K562 (cell line): ENCODE data around the gene AMBRA1. TPM values are rescaled to one million over a fixed set of nuclear protein-coding genes. Genes with fewer than 3 reads are reported as not detected.
A peak's percentile ranks its signal among the peaks of the same experiment; 100 is the strongest.

ENCODE experiments used
- ATAC-seq: fragments of 200-7000 bp; cut with Tn5 transposase; 3 replicates; pipeline ENCODE4 v1.9.1; 2020; ENCODE audit warnings: moderate library complexity
- BruUV-seq: library from RNA; stranded (reverse); fragments of 400-500 nt; replicated peaks from 2 replicates; lab custom pipeline; 2021; lab: Mats Ljungman, UMichigan
- CTCF ChIA-PET: fragments of 300-600 bp; formaldehyde crosslinking; extraction: SDS; loops from one replicate; lab custom pipeline; 2021; ENCODE audit warnings: low intra/inter-chr PET ratio; lab: Yijun Ruan, JAX
- POLR2A ChIA-PET: fragments of 300-600, 350-650 bp; sonication (Branson Sonifier 250); formaldehyde crosslinking; extraction: SDS; loops from one replicate; lab custom pipeline; 2021; ENCODE audit warnings: antibody characterized with exemption, inconsistent platforms; lab: Yijun Ruan, JAX
- DNase-seq, 4 experiments: peaks; one replicate each; pipeline versions ENCODE4 v3.0.0 to v3.0.0-alpha.2; 2011 to 2018; ENCODE audit warnings: low spot score in 3 of 4, mixed read lengths in 3 of 4; ENCODE audit errors: extremely low read depth in 1 of 4
- FAIRE-seq: peaks from 2 replicates; lab custom pipeline; 2011; peaks lifted over from hg19 to GRCh38; lab: Jason Lieb, UNC
- H2AFZ ChIP-seq: 2 replicates; pipeline ENCODE4 v1.6.0; 2011; ENCODE audit warnings: low read depth, low read length, control low read depth, inconsistent platforms
- H3K27ac ChIP-seq: fragments of 200-600 bp; 3 replicates; pipeline ENCODE4 v1.8.0; 2011; ENCODE audit warnings: low read depth, mild to moderate bottlenecking, control low read depth, inconsistent platforms, low read length, moderate library complexity, mixed read lengths; ENCODE audit errors: extremely low read depth
- H3K27me3 ChIP-seq, 2 experiments: fragments of 300-600 bp in 1 of 2; 2 replicates in 1 of 2; 3 replicates in 1 of 2; pipeline versions ENCODE4 v1.6.0 to v1.8.0; 2011; ENCODE audit warnings: inconsistent platforms in 2 of 2, low read length in 2 of 2, mild to moderate bottlenecking in 1 of 2, mixed read lengths in 1 of 2, moderate library complexity in 1 of 2; ENCODE audit not compliant: control insufficient read depth in 2 of 2, insufficient read depth in 2 of 2
- H3K36me3 ChIP-seq: fragments of 300-600 bp; 3 replicates; pipeline ENCODE4 v1.8.0; 2011; ENCODE audit warnings: mild to moderate bottlenecking, low read length, inconsistent platforms; ENCODE audit not compliant: control insufficient read depth, insufficient read depth
- H3K4me1 ChIP-seq, 2 experiments: fragments of 200-600 bp in 1 of 2; replicated peaks in 1 of 2; 2 replicates in 1 of 2; 3 replicates in 1 of 2; pipeline versions ENCODE4 v1.5.1 to v1.8.0; 2011; ENCODE audit warnings: inconsistent platforms in 2 of 2, low read length in 2 of 2, mild to moderate bottlenecking in 1 of 2, mixed read lengths in 1 of 2, moderate library complexity in 1 of 2; ENCODE audit not compliant: control insufficient read depth in 2 of 2, insufficient read depth in 2 of 2
- H3K4me2 ChIP-seq: 2 replicates; pipeline ENCODE4 v1.6.1; 2011; ENCODE audit warnings: low read length, control low read depth, inconsistent platforms, mixed read lengths; ENCODE audit not compliant: insufficient read depth
- H3K4me3 ChIP-seq: fragments of 200-600 bp; sonication (generic), shearing (Covaris generic); 2 replicates; pipeline ENCODE4 v1.5.1; 2016; ENCODE audit warnings: control low read depth, inconsistent platforms
- H3K79me2 ChIP-seq: fragments of 200-600 bp; 3 replicates; pipeline ENCODE4 v1.8.0; 2011; ENCODE audit warnings: low read length, inconsistent platforms; ENCODE audit not compliant: control insufficient read depth, insufficient read depth
- H3K9ac ChIP-seq, 2 experiments: 2 replicates each; pipeline versions ENCODE4 v1.6.0 to v1.6.1; 2011; ENCODE audit warnings: low read depth in 2 of 2, low read length in 2 of 2, control low read depth in 1 of 2, inconsistent platforms in 1 of 2, mild to moderate bottlenecking in 1 of 2, mixed read lengths in 1 of 2; ENCODE audit not compliant: insufficient read depth in 1 of 2
- H3K9me1 ChIP-seq: one replicate; pipeline ENCODE4 v1.6.0; 2011; ENCODE audit warnings: inconsistent platforms, mild to moderate bottlenecking, low read length, moderate library complexity; ENCODE audit not compliant: control insufficient read depth, insufficient read depth
- H3K9me3 ChIP-seq: replicated peaks from 2 replicates; pipeline ENCODE4 v1.5.1; 2011; ENCODE audit warnings: low read depth, low read length, inconsistent platforms; ENCODE audit not compliant: control insufficient read depth, insufficient read depth
- H4K20me1 ChIP-seq: replicated peaks from 2 replicates; pipeline ENCODE4 v1.6.1; 2011; ENCODE audit warnings: low read length, inconsistent platforms, mixed read lengths; ENCODE audit not compliant: control insufficient read depth, insufficient read depth
- CSDE1 ChIP-seq, 2 experiments: fragments of 450-650 bp; IDR thresholded peaks; 2 replicates each; pipeline ENCODE4 v1.6.1; 2016; ENCODE audit warnings: mild to moderate bottlenecking in 1 of 2
- IRF9 ChIP-seq: fragments of 450-650 bp; IDR thresholded peaks from 2 replicates; pipeline ENCODE4 v1.6.1; 2016; ENCODE audit warnings: missing biosample characterization, missing genetic modification characterization
- SNIP1 ChIP-seq: fragments of 450-650 bp; IDR thresholded peaks from 2 replicates; pipeline ENCODE4 v1.7.1; 2017; ENCODE audit warnings: low read depth, mild to moderate bottlenecking
- ZFP30 ChIP-seq: fragments of 250-450 bp; sonication (Bioruptor Pico); IDR thresholded peaks from 2 replicates; pipeline ENCODE4 v1.8.0; 2022; ENCODE audit warnings: moderate library complexity, mild to moderate bottlenecking, inconsistent platforms, borderline replicate concordance
- WGBS: fragments of 100-300 bp; shearing (Covaris generic); methylation state at CpG from one replicate; pipeline ENCODE4 v1.1.6; 2016; ENCODE audit warnings: low coverage, mixed read lengths; ENCODE audit not compliant: insufficient coverage; ENCODE audit errors: missing lambda C conversion rate; 5-methylcytosine and 5-hydroxymethylcytosine counted together
- in situ Hi-C: fragments of 300-500 bp; cut with MboI; formaldehyde crosslinking; loops from 4 replicates; pipeline ENCODE4 v1.15.0; 2018; ENCODE audit warnings: inconsistent platforms, mixed read lengths
- intact Hi-C: fragments of 100-400 bp; cut with micrococcal nuclease; formaldehyde crosslinking; loops from 2 replicates; pipeline ENCODE4 v1.14.2; 2022
- polyA plus RNA-seq, 8 experiments: library from polyadenylated mRNA; depleted of rRNA in 4 of 8; stranded (reverse) in 5 of 8; unstranded in 3 of 8; fragments of >200 nt; fragmentation: Nextera tagmentation in 2 of 8; fragmentation: Illumina TruSeq in 1 of 8; extraction: Ambion mirVana in 2 of 8; extraction: Trizol in 1 of 8; gene quantifications; 2 replicates each; pipeline versions ENCODE4 v1.2.1 to v1.2.3, GENCODE V29; 2011 to 2014; ENCODE audit warnings: inconsistent platforms in 1 of 8, missing spikeins in 1 of 8
- total RNA-seq, 7 experiments: library from RNA; depleted of rRNA in 6 of 7; stranded (reverse); fragments of >200 nt in 6 of 7; fragmentation: Illumina TruSeq in 2 of 7; extraction: Trizol in 2 of 7; gene quantifications; 2 replicates each; pipeline versions ENCODE4 v1.2.1 to v1.2.3, GENCODE V29; 2011 to 2021; ENCODE audit warnings: low replicate concordance in 1 of 7

The AMBRA1 gene
- total and polyA plus RNA-seq, 9 of the 15 experiments (the other 6 are each of a cell fraction or from before 2014, with no cell fraction given) = 0.15 to 24.5 (median 13.0) TPM

DNA sequence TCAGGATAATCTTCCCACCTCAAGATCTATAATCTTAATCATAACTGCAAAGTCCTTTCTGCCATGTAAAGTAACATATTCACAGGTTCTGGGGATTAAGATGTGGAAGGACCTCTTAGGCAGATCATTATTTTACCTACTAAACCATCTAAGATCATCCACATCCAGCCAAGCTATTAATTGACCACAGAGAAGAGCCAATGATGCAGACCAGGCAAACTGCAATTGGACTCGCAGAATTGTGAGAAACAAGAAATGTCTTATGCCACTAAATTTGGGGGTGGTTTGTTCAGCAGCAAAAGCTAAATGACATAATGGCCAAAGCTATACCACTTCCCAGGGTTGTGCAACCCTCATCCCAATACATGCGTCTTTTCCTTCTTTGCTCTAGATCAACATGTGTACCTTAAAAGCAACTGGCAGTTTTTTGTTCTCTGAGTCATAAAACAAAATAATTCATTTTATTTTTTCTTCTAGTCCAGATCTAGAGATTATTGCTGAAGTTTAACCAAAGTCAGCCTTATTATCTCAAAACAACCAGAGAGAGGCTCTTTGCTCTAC is 113.6 kb downstream of the AMBRA1 start:
- TF ChIP-seq SNIP1 = no peak
- Histone ChIP-seq H3K27me3 (no peaks in the 10 kb centered on the region), H3K4me2 (no peak overlapping the region), H3K4me3 (no peak overlapping the region), H4K20me1 (0 out of 2 replicates have a peak, but pooled peaks cover 6% of the 10 kb centered on the region), H3K9me3 (no peaks in the 10 kb centered on the region), H3K4me1 (no peaks in the 10 kb centered on the region; a peak in 1 of 5 replicates), H3K27ac (no peak overlapping the region), H3K9ac (no peak overlapping the region), H3K36me3 (peaks cover 5% of the 10 kb centered on the region; the same call in 1 of the 3 replicates), H2AFZ (no peak overlapping the region), H3K79me2 (0 out of 3 replicates have a peak, but pooled peaks cover 5% of the 10 kb centered on the region), H3K9me1 (no peaks in the 10 kb centered on the region)
- ATAC-seq (no peak), FAIRE-seq (no peak), DNase-seq (no peak)
- WGBS = 92% methylated on average over 2 of the region's 2 CpGs
- in situ Hi-C loops = no loop called here
- ChIA-PET POLR2A (interaction anchor here (0.6 to 2.4 kb wide), 6 partner anchors 10 to 672 kb away, joined by 3 to 10 read pairs (median 4); no protein-coding TSS in a partner anchor), CTCF (no interaction called here)
- BruUV-seq = no TSS peak
- intact Hi-C loops = no loop called here

GRCh38 chr11:46479601-46480000 is 114.2 kb downstream of the AMBRA1 start:
- TF ChIP-seq CSDE1 (IDR thresholded peaks at IDR 0.05) = no peak
- TF ChIP-seq IRF9 = no peak
- TF ChIP-seq ZFP30 = no peak
- 0 out of 3 replicates have a peak, but pooled peaks cover 5% of the 10 kb centered on the region for H3K79me2 ChIP-seq
- no peak overlapping the region for H3K4me3 ChIP-seq
- intact Hi-C loops = no loop called here
- 0 out of 4 replicates have a peak overlapping the region, but pooled peaks of 1 of the 2 experiments have one; percentile 55 for H3K9ac ChIP-seq
- H3K4me2 ChIP-seq = no peak overlapping the region
- 84% methylated on average over 7 of the region's 7 CpGs for WGBS
- peaks cover 5% of the 10 kb centered on the region; the same call in 1 of the 3 replicates for H3K36me3 ChIP-seq
- H3K27ac ChIP-seq = no peak overlapping the region
- no peaks in the 10 kb centered on the region for H3K27me3 ChIP-seq
- ChIA-PET CTCF (no interaction called here), POLR2A (interaction anchor here (0.7 to 2.4 kb wide), 4 partner anchors 11 to 65 kb away, joined by 3 to 10 read pairs (median 6); no protein-coding TSS in a partner anchor)
- no peak for ATAC-seq
- BruUV-seq = no TSS peak
- DNase-seq = no peak
- H2AFZ ChIP-seq = no peak overlapping the region
- in situ Hi-C loops = no loop called here
- no peaks in the 10 kb centered on the region for H3K9me3 ChIP-seq
- 0 out of 2 replicates have a peak, but pooled peaks cover 6% of the 10 kb centered on the region for H4K20me1 ChIP-seq
- H3K9me1 ChIP-seq = no peaks in the 10 kb centered on the region
- H3K4me1 ChIP-seq = no peaks in the 10 kb centered on the region; a peak in 1 of 5 replicates
- FAIRE-seq = no peak
